HCT116 (cell line): ENCODE data around the gene BMF. TPM values are rescaled to one million over a fixed set of nuclear protein-coding genes. Genes with fewer than 3 reads are reported as not detected.

Source experiments
- ATAC-seq: fragments of 200-7000 bp; cut with Tn5 transposase; 2 replicates; pipeline ENCODE4 v1.9.1; 2020; ENCODE audit warnings: mild to moderate bottlenecking, moderate library complexity
- BruUV-seq: library from RNA; stranded (reverse); fragments of 400-500 nt; replicated peaks from 2 replicates; lab custom pipeline; 2021; lab: Mats Ljungman, UMichigan
- CTCF ChIA-PET: fragments of 300-600 bp; sonication (Branson Sonifier 250); formaldehyde crosslinking; loops from one replicate; lab custom pipeline; 2021; ENCODE audit warnings: antibody characterized with exemption; lab: Charles Lee
- POLR2A ChIA-PET: fragments of 300-600, 350-600 bp; sonication (Branson Sonifier 250); formaldehyde crosslinking; loops from one replicate; lab custom pipeline; 2021; ENCODE audit warnings: antibody characterized with exemption; lab: Charles Lee
- RAD21 ChIA-PET, 2 experiments: fragments of 300-600 bp; sonication (Branson Sonifier 250); formaldehyde crosslinking; loops; one replicate each; lab custom pipeline; 2023; ENCODE audit warnings: low total read pairs in 2 of 2; ENCODE audit not compliant: uncharacterized antibody in 2 of 2, unreplicated experiment in 2 of 2, low non-redundant PET in 1 of 2; lab: Charles Lee
- DNase-seq: peaks from one replicate; pipeline ENCODE4 v3.0.0-alpha.2; 2010; ENCODE audit warnings: low read depth, low spot score
- H2AFZ ChIP-seq: fragments of 200-600 bp; shearing (Covaris generic), sonication (generic); 2 replicates; pipeline ENCODE4 v1.6.1; 2017; ENCODE audit warnings: low read depth, mixed run types, mixed read lengths, antibody characterized with exemption, low read length; ENCODE audit not compliant: poor library complexity, severe bottlenecking
- H3K27ac ChIP-seq: 2 replicates; pipeline ENCODE4 v1.5.1; 2012; ENCODE audit warnings: low read depth, low read length
- H3K27me3 ChIP-seq: fragments of 200-600 bp; sonication (generic); 2 replicates; pipeline ENCODE4 v1.6.1; 2016; ENCODE audit warnings: mixed run types, low read length, mixed read lengths; ENCODE audit not compliant: insufficient read depth
- H3K36me3 ChIP-seq, 2 experiments: fragments of 200-500 bp in 1 of 2; fragments of 200-600 bp in 1 of 2; sonication (Bioruptor generic) in 1 of 2; sonication (generic) in 1 of 2; 2 replicates each; pipeline versions ENCODE4 v1.5.1 to v1.6.1; 2014 to 2016; ENCODE audit warnings: low read length in 2 of 2, inconsistent platforms in 1 of 2, mixed read lengths in 1 of 2, mixed run types in 1 of 2; ENCODE audit not compliant: insufficient read depth in 2 of 2, control insufficient read depth in 1 of 2
- H3K4me1 ChIP-seq, 2 experiments: fragments of 200-600 bp in 1 of 2; sonication (generic) in 1 of 2; 2 replicates each; pipeline versions ENCODE4 v1.5.1 to v1.6.1; 2012 to 2017; ENCODE audit warnings: low read length in 2 of 2, inconsistent platforms in 1 of 2, mild to moderate bottlenecking in 1 of 2, mixed read lengths in 1 of 2, mixed run types in 1 of 2, moderate library complexity in 1 of 2; ENCODE audit not compliant: insufficient read depth in 2 of 2, control insufficient read depth in 1 of 2
- H3K4me2 ChIP-seq: fragments of 200-600 bp; sonication (generic); 2 replicates; pipeline ENCODE4 v1.6.1; 2017; ENCODE audit warnings: mixed run types, low read length, mixed read lengths
- H3K4me3 ChIP-seq, 2 experiments: fragments of 200-600 bp in 1 of 2; sonication (generic) in 1 of 2; replicated peaks in 1 of 2; 2 replicates each; pipeline ENCODE4 v1.5.1; 2011 to 2016; ENCODE audit warnings: low read length in 2 of 2, control low read depth in 1 of 2, low read depth in 1 of 2, mild to moderate bottlenecking in 1 of 2, mixed read lengths in 1 of 2, mixed run types in 1 of 2
- H3K79me2 ChIP-seq: fragments of 200-600 bp; sonication (generic); 2 replicates; pipeline ENCODE4 v1.6.1; 2017; ENCODE audit warnings: mild to moderate bottlenecking, mixed run types, low read length, moderate library complexity, mixed read lengths; ENCODE audit not compliant: insufficient read depth
- H3K9ac ChIP-seq: fragments of 200-600 bp; sonication (generic); 2 replicates; pipeline ENCODE4 v1.6.1; 2016; ENCODE audit warnings: low read length, mixed read lengths
- H3K9me2 ChIP-seq: fragments of 200-600 bp; sonication (generic), shearing (Covaris generic); 2 replicates; pipeline ENCODE4 v1.6.1; 2017; ENCODE audit warnings: mixed run types, mild to moderate bottlenecking, moderate library complexity; ENCODE audit not compliant: insufficient read depth
- H3K9me3 ChIP-seq, 2 experiments: fragments of 200-500 bp in 1 of 2; fragments of 200-600 bp in 1 of 2; sonication (Bioruptor generic) in 1 of 2; sonication (generic) in 1 of 2; 2 replicates each; pipeline ENCODE4 v1.6.1; 2014 to 2017; ENCODE audit warnings: low read length in 2 of 2, mixed read lengths in 2 of 2, inconsistent platforms in 1 of 2, low read depth in 1 of 2, mild to moderate bottlenecking in 1 of 2, mixed run types in 1 of 2, moderate library complexity in 1 of 2; ENCODE audit not compliant: control insufficient read depth in 1 of 2, insufficient read depth in 1 of 2
- H4K20me1 ChIP-seq: fragments of 200-600 bp; sonication (generic), shearing (Covaris generic); 2 replicates; pipeline ENCODE4 v1.6.1; 2017; ENCODE audit warnings: mixed run types, mild to moderate bottlenecking, moderate library complexity; ENCODE audit not compliant: insufficient read depth
- CBX3 ChIP-seq: IDR thresholded peaks from 2 replicates; pipeline ENCODE4 v1.6.1; 2012; ENCODE audit warnings: low read depth
- CEBPB ChIP-seq: IDR thresholded peaks from 2 replicates; pipeline ENCODE4 v1.6.1; 2012; ENCODE audit warnings: low read depth
- CTCF ChIP-seq, 3 experiments: fragments of 200-600 bp in 1 of 3; sonication (generic) in 1 of 3; IDR thresholded peaks in 2 of 3; conservative IDR thresholded peaks in 1 of 3; 2 replicates each; pipeline ENCODE4 v1.5.1; 2012 to 2017; ENCODE audit warnings: low read depth in 2 of 3, low read length in 2 of 3, antibody characterized with exemption in 1 of 3, borderline replicate concordance in 1 of 3, control low read depth in 1 of 3, mild to moderate bottlenecking in 1 of 3, mixed read lengths in 1 of 3, mixed run types in 1 of 3, moderate library complexity in 1 of 3; ENCODE audit not compliant: insufficient read depth in 1 of 3
- EGR1 ChIP-seq: IDR thresholded peaks from 2 replicates; pipeline ENCODE4 v1.6.1; 2012; ENCODE audit warnings: low read depth
- ELF1 ChIP-seq: IDR thresholded peaks from 2 replicates; pipeline ENCODE4 v1.6.1; 2012; ENCODE audit warnings: low read depth, borderline replicate concordance
- EZH2 ChIP-seq: fragments of 200-600 bp; sonication (generic); IDR thresholded peaks from 2 replicates; pipeline ENCODE4 v1.6.1; 2017; ENCODE audit warnings: antibody characterized with exemption, mixed run types
- EZH2phosphoT487 ChIP-seq: fragments of 200-600 bp; IDR thresholded peaks from 2 replicates; pipeline ENCODE4 v1.6.1; 2018; ENCODE audit warnings: antibody characterized with exemption, borderline replicate concordance
- FOSL1 ChIP-seq: IDR thresholded peaks from 2 replicates; pipeline ENCODE4 v1.6.1; 2012; ENCODE audit warnings: low read depth
- POLR2A ChIP-seq: IDR thresholded peaks from 2 replicates; pipeline ENCODE4 v1.7.0; 2011; ENCODE audit warnings: borderline replicate concordance; ENCODE audit not compliant: insufficient read depth, insufficient read length; ENCODE audit errors: extremely low read depth
- POLR2AphosphoS5 ChIP-seq: IDR thresholded peaks from 2 replicates; pipeline ENCODE4 v1.6.1; 2011; ENCODE audit warnings: mild to moderate bottlenecking, low read depth, low read length, moderate library complexity
- RAD21 ChIP-seq: IDR thresholded peaks from 2 replicates; pipeline ENCODE4 v1.6.1; 2012; ENCODE audit warnings: low read depth, mild to moderate bottlenecking
- SIN3A ChIP-seq: IDR thresholded peaks from 2 replicates; pipeline ENCODE4 v1.6.1; 2012; ENCODE audit warnings: low read depth
- SP1 ChIP-seq: IDR thresholded peaks from 2 replicates; pipeline ENCODE4 v1.6.1; 2012; ENCODE audit warnings: low read depth
- SRF ChIP-seq: IDR thresholded peaks from 2 replicates; pipeline ENCODE4 v1.6.1; 2012; ENCODE audit warnings: low read depth
- TCF7L2 ChIP-seq: IDR thresholded peaks from 2 replicates; pipeline ENCODE4 v1.7.0; 2011; ENCODE audit warnings: borderline replicate concordance, inconsistent platforms; ENCODE audit not compliant: insufficient read depth, insufficient read length; ENCODE audit errors: extremely low read depth
- YY1 ChIP-seq: IDR thresholded peaks from 2 replicates; pipeline ENCODE4 v1.6.1; 2011; ENCODE audit warnings: low read length, low read depth, moderate library complexity, mild to moderate bottlenecking; ENCODE audit not compliant: insufficient replicate concordance; ENCODE audit errors: extremely low read depth
- ZBTB33 ChIP-seq: IDR thresholded peaks from 2 replicates; pipeline ENCODE4 v1.6.1; 2011; ENCODE audit warnings: mild to moderate bottlenecking, low read length, moderate library complexity; ENCODE audit not compliant: insufficient replicate concordance; ENCODE audit errors: extremely low read depth
- ZFX ChIP-seq: fragments of 450-650 bp; IDR thresholded peaks from 2 replicates; pipeline ENCODE4 v1.6.1; 2017
- ZNF274 ChIP-seq: fragments of 200-500 bp; sonication (Bioruptor generic); IDR thresholded peaks from 2 replicates; pipeline ENCODE4 v1.6.1; 2014; ENCODE audit warnings: mild to moderate bottlenecking, low read depth, low read length, inconsistent platforms
- intact Hi-C: fragments of 100-400 bp; cut with micrococcal nuclease; formaldehyde crosslinking; loops from 2 replicates; pipeline ENCODE4 v1.10.0; 2022
- total RNA-seq: library from RNA; stranded (reverse); gene quantifications from one replicate; pipeline ENCODE4 v1.2.1, GENCODE V29; 2021; ENCODE audit not compliant: unreplicated experiment

The BMF gene
- total RNA-seq, 1 experiment from 2014 or later = 1.0 TPM

GRCh38 chr15:40066589-40066988, 42.1 kb downstream of the BMF start:
- no peaks in the 10 kb centered on the region for H4K20me1 ChIP-seq
- ATAC-seq (no peak), DNase-seq (no peak)
- no peak overlapping the region for H3K9ac ChIP-seq
- no peaks in the 10 kb centered on the region for H3K9me3 ChIP-seq
- RAD21 ChIA-PET = no interaction called here
- H3K79me2 ChIP-seq = no peaks in the 10 kb centered on the region
- TF ChIP-seq POLR2AphosphoS5 (no peak), EZH2 (no peak), CEBPB (no peak), ZFX (no peak), CBX3 (no peak), FOSL1 (no peak), POLR2A (no peak), CTCF (IDR thresholded peaks at IDR 0.05 in 2 of 3, conservative IDR thresholded peaks at IDR 0.05 in 1 of 3; ENCODE audit: borderline replicate concordance in 1 of 3, insufficient read depth in 1 of 3, low read depth in 2 of 3, low read length in 2 of 3) (no peak), ZNF274 (no peak), EGR1 (no peak), SIN3A (no peak), EZH2phosphoT487 (no peak), ELF1 (no peak), YY1 (no peak), RAD21 (no peak), ZBTB33 (no peak), SRF (no peak), SP1 (no peak), TCF7L2 (no peak)
- H3K27ac ChIP-seq = no peak overlapping the region
- no peak overlapping the region for H3K4me2 ChIP-seq
- peaks cover 18 to 33% of the 10 kb centered on the region in 2 experiments for H3K4me1 ChIP-seq
- no peaks in the 10 kb centered on the region for H3K9me2 ChIP-seq
- H2AFZ ChIP-seq = no peak overlapping the region
- POLR2A ChIA-PET = no interaction called here
- CTCF ChIA-PET = no interaction called here
- no peak overlapping the region for H3K4me3 ChIP-seq
- H3K27me3 ChIP-seq = no peaks in the 10 kb centered on the region
- H3K36me3 ChIP-seq = no peaks in the 10 kb centered on the region
- BruUV-seq = no TSS peak
- intact Hi-C loops = no loop called here
